GM12878 (cell line): ENCODE measurements around the gene PDCD6IP. TPM values are rescaled to one million over a fixed set of nuclear protein-coding genes. Genes with fewer than 3 reads are reported as not detected.

Source experiments
- ATAC-seq: fragments of 200-7000 bp; cut with Tn5 transposase; 3 replicates; pipeline ENCODE4 v1.9.1; 2020; ENCODE audit warnings: mild to moderate bottlenecking, moderate library complexity
- BruUV-seq: library from RNA; stranded (reverse); fragments of 400-500 nt; replicated peaks from 2 replicates; lab custom pipeline; 2021; lab: Mats Ljungman, UMichigan
- CTCF ChIA-PET: fragments of 300-600 bp; sonication (Branson Sonifier 250); formaldehyde crosslinking; extraction: SDS; loops from one replicate; lab custom pipeline; 2021; ENCODE audit warnings: inconsistent platforms; lab: Yijun Ruan, JAX
- POLR2A ChIA-PET: fragments of 350-600 bp; formaldehyde crosslinking; extraction: SDS; loops from one replicate; lab custom pipeline; 2021; ENCODE audit warnings: inconsistent platforms; lab: Charles Lee
- RAD21 ChIA-PET: fragments of 300-600 bp; sonication (Branson Sonifier 250); formaldehyde crosslinking; loops from one replicate; lab custom pipeline; 2023; ENCODE audit warnings: antibody characterized with exemption; ENCODE audit not compliant: unreplicated experiment; lab: Charles Lee
- SMC1A ChIA-PET: fragments of 300-600 bp; sonication (Branson Sonifier 250); formaldehyde crosslinking; loops from one replicate; lab custom pipeline; 2023; ENCODE audit not compliant: unreplicated experiment, uncharacterized antibody; lab: Charles Lee
- DNase-seq: peaks from one replicate; pipeline ENCODE4 v3.0.0-alpha.2; 2011; ENCODE audit warnings: low read depth, low spot score
- FAIRE-seq: peaks from 3 replicates; lab custom pipeline; 2011; peaks lifted over from hg19 to GRCh38; lab: Jason Lieb, UNC
- H2AFZ ChIP-seq: 2 replicates; pipeline ENCODE4 v1.6.0; 2011; ENCODE audit warnings: low read depth, low read length, control low read depth; ENCODE audit not compliant: control insufficient read depth
- H3K27ac ChIP-seq: 2 replicates; pipeline ENCODE4 v1.5.1; 2011; ENCODE audit warnings: control low read depth; ENCODE audit not compliant: control insufficient read depth, insufficient read depth
- H3K27me3 ChIP-seq, 2 experiments: replicated peaks in 1 of 2; 2 replicates each; pipeline versions ENCODE4 v1.6.0 to v1.6.1; 2011; ENCODE audit warnings: low read length in 1 of 2; ENCODE audit not compliant: control insufficient read depth in 2 of 2, insufficient read depth in 2 of 2
- H3K36me3 ChIP-seq, 2 experiments: 2 replicates each; pipeline ENCODE4 v1.5.1; 2011; ENCODE audit warnings: low read length in 1 of 2; ENCODE audit not compliant: control insufficient read depth in 2 of 2, insufficient read depth in 2 of 2
- H3K4me1 ChIP-seq: 2 replicates; pipeline ENCODE4 v1.6.1; 2011; ENCODE audit warnings: mild to moderate bottlenecking, low read length, moderate library complexity, mixed read lengths; ENCODE audit not compliant: control insufficient read depth, insufficient read depth
- H3K4me2 ChIP-seq: 2 replicates; pipeline ENCODE4 v1.6.0; 2011; ENCODE audit warnings: control low read depth; ENCODE audit not compliant: control insufficient read depth, insufficient read depth
- H3K4me3 ChIP-seq: fragments of 200-600 bp; sonication (generic); 2 replicates; pipeline ENCODE4 v1.5.1; 2016
- H3K79me2 ChIP-seq: 2 replicates; pipeline ENCODE4 v1.6.0; 2011; ENCODE audit warnings: low read length; ENCODE audit not compliant: control insufficient read depth, insufficient read depth
- H3K9ac ChIP-seq: 2 replicates; pipeline ENCODE4 v1.8.0; 2011; ENCODE audit warnings: low read length, control low read depth, mixed read lengths; ENCODE audit not compliant: control insufficient read depth, insufficient read depth
- H3K9me3 ChIP-seq: replicated peaks from 3 replicates; pipeline ENCODE4 v1.5.1; 2011; ENCODE audit warnings: mild to moderate bottlenecking, low read length; ENCODE audit not compliant: control insufficient read depth, insufficient read depth
- H4K20me1 ChIP-seq: 2 replicates; pipeline ENCODE4 v1.6.0; 2011; ENCODE audit not compliant: control insufficient read depth, insufficient read depth
- BCL3 ChIP-seq: IDR thresholded peaks from 2 replicates; pipeline ENCODE4 v1.6.1; 2011; ENCODE audit warnings: borderline replicate concordance, low read depth, mild to moderate bottlenecking, moderate library complexity, low read length; ENCODE audit not compliant: insufficient read depth, poor library complexity, severe bottlenecking
- BHLHE40 ChIP-seq, 2 experiments: fragments of 450-650 bp in 1 of 2; IDR thresholded peaks; 2 replicates each; pipeline ENCODE4 v1.6.1; 2011 to 2017; ENCODE audit warnings: low read depth in 2 of 2, borderline replicate concordance in 1 of 2, improper control_type of control experiment in 1 of 2, low read length in 1 of 2, mild to moderate bottlenecking in 1 of 2
- CREB1 ChIP-seq: IDR thresholded peaks from 2 replicates; pipeline ENCODE4 v1.6.1; 2012; ENCODE audit warnings: low read depth, mild to moderate bottlenecking, inconsistent platforms
- IKZF2 ChIP-seq, 2 experiments: fragments of 450-650 bp; IDR thresholded peaks; 2 replicates each; pipeline ENCODE4 v1.6.1; 2017; ENCODE audit warnings: mild to moderate bottlenecking in 2 of 2, moderate library complexity in 2 of 2
- MAX ChIP-seq: IDR thresholded peaks from 2 replicates; pipeline ENCODE4 v1.6.1; 2012; ENCODE audit warnings: low read depth, low read length, improper control_type of control experiment
- POLR2AphosphoS5 ChIP-seq: IDR thresholded peaks from 2 replicates; pipeline ENCODE4 v1.6.1; 2011; ENCODE audit warnings: mild to moderate bottlenecking, low read length, inconsistent platforms
- RELA ChIP-seq: fragments of 450-650 bp; IDR thresholded peaks from 2 replicates; pipeline ENCODE4 v1.8.0; 2014; ENCODE audit warnings: borderline replicate concordance; ENCODE audit not compliant: partially characterized antibody
- RELB ChIP-seq: fragments of 450-650 bp; IDR thresholded peaks from 2 replicates; pipeline ENCODE4 v1.6.1; 2017; ENCODE audit warnings: low read depth, mild to moderate bottlenecking, moderate library complexity
- WGBS: methylation state at CpG from one replicate; pipeline ENCODE4 v1.1.6; 2016; ENCODE audit warnings: low lambda C conversion rate; ENCODE audit not compliant: insufficient replicate concordance, insufficient coverage; ENCODE audit errors: missing lambda C conversion rate; 5-methylcytosine and 5-hydroxymethylcytosine counted together
- in situ Hi-C: fragments of 300-500 bp; cut with MboI; formaldehyde crosslinking; loops from 9 replicates; pipeline ENCODE4 v1.14.3; 2018; ENCODE audit warnings: mixed read lengths
- intact Hi-C: fragments of 100-400 bp; cut with micrococcal nuclease; formaldehyde crosslinking; loops from one replicate; pipeline ENCODE4 v1.14.2; 2022; ENCODE audit not compliant: unreplicated experiment
- polyA plus RNA-seq, 11 experiments: library from polyadenylated mRNA; depleted of rRNA in 4 of 11; unstranded in 6 of 11; stranded (reverse) in 5 of 11; fragments of >200 nt; fragmentation: Nextera tagmentation in 4 of 11; fragmentation: Illumina TruSeq in 1 of 11; extraction: Ambion mirVana in 4 of 11; extraction: Trizol in 1 of 11; gene quantifications; 1 replicate in 1 of 11; 2 replicates in 10 of 11; pipeline versions ENCODE4 v1.2.1 to v1.2.3, GENCODE V29; 2011 to 2016; ENCODE audit warnings: inconsistent platforms in 2 of 11, missing spikeins in 2 of 11, low read depth in 1 of 11
- total RNA-seq, 4 experiments: library from RNA; depleted of rRNA in 3 of 4; stranded (reverse); fragments of >200 nt in 3 of 4; fragmentation: Illumina TruSeq in 1 of 4; extraction: Trizol in 1 of 4; gene quantifications; 2 replicates each; pipeline versions ENCODE4 v1.2.1 to v1.2.3, GENCODE V29; 2013 to 2021

PDCD6IP gene
- total and polyA plus RNA-seq, 10 of the 15 experiments (the other 5 are each of a cell fraction or from before 2014, with no cell fraction given) = 16.0 to 169 (median 81.2) TPM

- ChIA-PET RAD21 (no interaction called here), SMC1A (no interaction called here), POLR2A (no interaction called here), CTCF (no interaction called here)
- FAIRE-seq = no peak
- no peaks in the 10 kb centered on the region; a peak in 1 of 4 replicates for H3K27me3 ChIP-seq
- no peaks in the 10 kb centered on the region for H3K79me2 ChIP-seq
- no peak overlapping the region for H3K4me3 ChIP-seq
- H3K9me3 ChIP-seq = no peaks in the 10 kb centered on the region
- intact Hi-C loops (no loop called here), in situ Hi-C loops (no loop called here)
- 70% methylated on average over 5 of the region's 5 CpGs for WGBS
- no peak overlapping the region for H3K4me2 ChIP-seq
- H3K4me1 ChIP-seq = no peaks in the 10 kb centered on the region
- H4K20me1 ChIP-seq = no peaks in the 10 kb centered on the region
- no TSS peak for BruUV-seq
- H3K36me3 ChIP-seq = no peaks in the 10 kb centered on the region
- H2AFZ ChIP-seq = no peak overlapping the region
- DNase-seq = no peak
- H3K9ac ChIP-seq = no peak overlapping the region
- no peak for ATAC-seq
- no peak overlapping the region for H3K27ac ChIP-seq
- TF ChIP-seq RELB = no peak
- no peak for TF ChIP-seq IKZF2 (IDR thresholded peaks at IDR 0.05)
- TF ChIP-seq RELA = no peak
- no peak for TF ChIP-seq MAX
- TF ChIP-seq POLR2AphosphoS5 = no peak
- TF ChIP-seq CREB1 = no peak
- TF ChIP-seq BCL3 = no peak
- no peak for TF ChIP-seq BHLHE40 (IDR thresholded peaks at IDR 0.05; ENCODE audit: borderline replicate concordance in 1 of 2, low read depth in 2 of 2, low read length in 1 of 2)
Measured at GRCh38 chr3:33909547-33909946, 111.1 kb downstream of the PDCD6IP start.
